Neural cell (in vitro differentiated cells): ENCODE measurements around the gene LIN37. TPM values are rescaled to one million over a fixed set of nuclear protein-coding genes. Genes with fewer than 3 reads are reported as not detected.

Experiments used
- H2AFZ ChIP-seq: fragments of 200-600, 300-800 bp; sonication (generic), shearing (Covaris generic); 2 replicates; pipeline ENCODE4 v1.6.0; 2014; ENCODE audit warnings: low read depth, mild to moderate bottlenecking, antibody characterized with exemption, low read length, moderate library complexity
- H3F3A ChIP-seq: fragments of 200-600 bp; shearing (Covaris generic); 2 replicates; pipeline ENCODE4 v1.6.1; 2016; ENCODE audit warnings: mild to moderate bottlenecking, moderate library complexity, mixed read lengths, antibody characterized with exemption, low read length; ENCODE audit not compliant: insufficient read depth, poor library complexity, severe bottlenecking
- H3K27ac ChIP-seq: fragments of 200-600, 300-800 bp; sonication (generic), shearing (Covaris generic); 2 replicates; pipeline ENCODE4 v1.5.1; 2014; ENCODE audit warnings: mild to moderate bottlenecking, low read length, moderate library complexity
- H3K27me3 ChIP-seq: fragments of 300-800, 200-600 bp; sonication (generic), shearing (Covaris generic); 2 replicates; pipeline ENCODE4 v1.6.0; 2014; ENCODE audit warnings: mild to moderate bottlenecking, low read depth, low read length, moderate library complexity; ENCODE audit not compliant: insufficient read depth
- H3K36me3 ChIP-seq: fragments of 300-800, 200-600 bp; sonication (generic), shearing (Covaris generic); 2 replicates; pipeline ENCODE4 v1.5.1; 2014; ENCODE audit warnings: mild to moderate bottlenecking, antibody characterized with exemption, low read length, moderate library complexity; ENCODE audit not compliant: insufficient read depth
- H3K4me2 ChIP-seq: fragments of 300-800, 200-600 bp; sonication (generic), shearing (Covaris generic); 2 replicates; pipeline ENCODE4 v1.6.0; 2014; ENCODE audit warnings: mild to moderate bottlenecking, low read length
- H3K4me3 ChIP-seq: fragments of 300-800, 200-600 bp; sonication (generic), shearing (Covaris generic); 2 replicates; pipeline ENCODE4 v1.5.1; 2014; ENCODE audit warnings: mild to moderate bottlenecking, low read length, moderate library complexity
- H3K79me2 ChIP-seq: fragments of 200-600 bp; shearing (Covaris generic); replicated peaks from 2 replicates; pipeline ENCODE4 v1.6.0; 2014; ENCODE audit warnings: mild to moderate bottlenecking, low read length, moderate library complexity; ENCODE audit not compliant: insufficient read depth
- H3K9ac ChIP-seq: fragments of 300-800, 200-600 bp; sonication (generic), shearing (Covaris generic); 2 replicates; pipeline ENCODE4 v1.6.1; 2016; ENCODE audit warnings: mild to moderate bottlenecking, low read length, mixed read lengths
- H3K9me2 ChIP-seq: fragments of 200-600 bp; shearing (Covaris generic); 2 replicates; pipeline ENCODE4 v1.6.1; 2016; ENCODE audit warnings: mild to moderate bottlenecking, low read length, mixed read lengths; ENCODE audit not compliant: insufficient read depth
- H3K9me3 ChIP-seq: fragments of 200-600, 300-800 bp; sonication (generic), shearing (Covaris generic); 2 replicates; pipeline ENCODE4 v1.6.1; 2016; ENCODE audit warnings: mild to moderate bottlenecking, mixed run types, low read length, moderate library complexity, mixed read lengths
- H4K20me1 ChIP-seq: fragments of 200-600 bp; shearing (Covaris generic); 2 replicates; pipeline ENCODE4 v1.6.1; 2016; ENCODE audit warnings: mild to moderate bottlenecking, mixed run types; ENCODE audit not compliant: insufficient read depth
- CTCF ChIP-seq: fragments of 450-650 bp; IDR thresholded peaks from 2 replicates; pipeline ENCODE4 v1.5.1; 2014; ENCODE audit warnings: antibody characterized with exemption, mild to moderate bottlenecking, moderate library complexity; ENCODE audit not compliant: poor library complexity, severe bottlenecking
- EP300 ChIP-seq: fragments of 450-650 bp; conservative IDR thresholded peaks from 2 replicates; pipeline ENCODE4 v1.6.1; 2014; ENCODE audit warnings: antibody characterized with exemption, mild to moderate bottlenecking, moderate library complexity; ENCODE audit not compliant: poor library complexity, severe bottlenecking
- MXI1 ChIP-seq: fragments of 450-650 bp; conservative IDR thresholded peaks from 2 replicates; pipeline ENCODE4 v1.6.1; 2014; ENCODE audit warnings: antibody characterized with exemption, mild to moderate bottlenecking; ENCODE audit not compliant: poor library complexity, severe bottlenecking
- POLR2AphosphoS5 ChIP-seq: IDR thresholded peaks from 2 replicates; pipeline ENCODE4 v1.6.1; 2012
- RAD21 ChIP-seq: fragments of 450-650 bp; conservative IDR thresholded peaks from 2 replicates; pipeline ENCODE4 v1.6.1; 2014; ENCODE audit warnings: antibody characterized with exemption, mild to moderate bottlenecking, moderate library complexity
- TAF1 ChIP-seq: IDR thresholded peaks from 2 replicates; pipeline ENCODE4 v1.6.1; 2012; ENCODE audit warnings: low read depth
- polyA plus RNA-seq: library from polyadenylated mRNA; depleted of rRNA; stranded (reverse); fragments of >200 nt; gene quantifications from 2 replicates; pipeline ENCODE4 v1.2.3, GENCODE V29; 2014
- TF ChIP-seq, protein P1 (sequence below): IDR thresholded peaks from 2 replicates; pipeline ENCODE4 v1.6.1; 2012; ENCODE audit warnings: borderline replicate concordance

The LIN37 gene
- polyA plus RNA-seq, 1 donor from 2014 or later = 25.7 TPM

DNA sequence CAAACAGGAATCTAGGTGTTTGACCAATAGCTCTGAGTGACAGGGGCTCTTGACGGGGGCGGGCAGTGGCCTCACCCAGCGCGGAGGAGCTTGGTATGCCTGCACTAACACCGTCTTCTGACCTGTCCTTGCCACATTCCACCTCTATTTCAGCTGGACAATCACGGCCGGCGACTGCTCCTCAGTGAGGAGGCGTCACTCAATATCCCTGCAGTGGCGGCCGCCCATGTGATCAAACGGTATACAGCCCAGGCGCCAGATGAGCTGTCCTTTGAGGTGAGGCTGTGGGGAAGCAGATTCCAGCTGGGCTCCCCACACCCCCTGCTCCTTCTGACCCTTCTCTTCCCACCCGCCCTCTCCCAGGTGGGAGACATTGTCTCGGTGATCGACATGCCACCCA, 31.7 kb downstream of the LIN37 start:
- no peak overlapping the region for H3K9ac ChIP-seq
- H3K9me3 ChIP-seq = no peaks in the 10 kb centered on the region
- TF ChIP-seq, protein P1, sequence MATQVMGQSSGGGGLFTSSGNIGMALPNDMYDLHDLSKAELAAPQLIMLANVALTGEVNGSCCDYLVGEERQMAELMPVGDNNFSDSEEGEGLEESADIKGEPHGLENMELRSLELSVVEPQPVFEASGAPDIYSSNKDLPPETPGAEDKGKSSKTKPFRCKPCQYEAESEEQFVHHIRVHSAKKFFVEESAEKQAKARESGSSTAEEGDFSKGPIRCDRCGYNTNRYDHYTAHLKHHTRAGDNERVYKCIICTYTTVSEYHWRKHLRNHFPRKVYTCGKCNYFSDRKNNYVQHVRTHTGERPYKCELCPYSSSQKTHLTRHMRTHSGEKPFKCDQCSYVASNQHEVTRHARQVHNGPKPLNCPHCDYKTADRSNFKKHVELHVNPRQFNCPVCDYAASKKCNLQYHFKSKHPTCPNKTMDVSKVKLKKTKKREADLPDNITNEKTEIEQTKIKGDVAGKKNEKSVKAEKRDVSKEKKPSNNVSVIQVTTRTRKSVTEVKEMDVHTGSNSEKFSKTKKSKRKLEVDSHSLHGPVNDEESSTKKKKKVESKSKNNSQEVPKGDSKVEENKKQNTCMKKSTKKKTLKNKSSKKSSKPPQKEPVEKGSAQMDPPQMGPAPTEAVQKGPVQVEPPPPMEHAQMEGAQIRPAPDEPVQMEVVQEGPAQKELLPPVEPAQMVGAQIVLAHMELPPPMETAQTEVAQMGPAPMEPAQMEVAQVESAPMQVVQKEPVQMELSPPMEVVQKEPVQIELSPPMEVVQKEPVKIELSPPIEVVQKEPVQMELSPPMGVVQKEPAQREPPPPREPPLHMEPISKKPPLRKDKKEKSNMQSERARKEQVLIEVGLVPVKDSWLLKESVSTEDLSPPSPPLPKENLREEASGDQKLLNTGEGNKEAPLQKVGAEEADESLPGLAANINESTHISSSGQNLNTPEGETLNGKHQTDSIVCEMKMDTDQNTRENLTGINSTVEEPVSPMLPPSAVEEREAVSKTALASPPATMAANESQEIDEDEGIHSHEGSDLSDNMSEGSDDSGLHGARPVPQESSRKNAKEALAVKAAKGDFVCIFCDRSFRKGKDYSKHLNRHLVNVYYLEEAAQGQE = no peak
- no peak for TF ChIP-seq TAF1
- no peak for TF ChIP-seq MXI1
- no peak for TF ChIP-seq EP300
- TF ChIP-seq CTCF = no peak
- no peak for TF ChIP-seq POLR2AphosphoS5
- H3K36me3 ChIP-seq = no peaks in the 10 kb centered on the region
- no peaks in the 10 kb centered on the region for H3K9me2 ChIP-seq
- peaks cover 25% of the 10 kb centered on the region for H3K79me2 ChIP-seq
- no peak overlapping the region for H3K4me2 ChIP-seq
- no peaks in the 10 kb centered on the region for H4K20me1 ChIP-seq
- H3F3A ChIP-seq = no peaks in the 10 kb centered on the region
- H3K27me3 ChIP-seq = no peaks in the 10 kb centered on the region
- H3K27ac ChIP-seq = no peak overlapping the region
- no peak overlapping the region for H3K4me3 ChIP-seq
- H2AFZ ChIP-seq = no peak overlapping the region

DNA sequence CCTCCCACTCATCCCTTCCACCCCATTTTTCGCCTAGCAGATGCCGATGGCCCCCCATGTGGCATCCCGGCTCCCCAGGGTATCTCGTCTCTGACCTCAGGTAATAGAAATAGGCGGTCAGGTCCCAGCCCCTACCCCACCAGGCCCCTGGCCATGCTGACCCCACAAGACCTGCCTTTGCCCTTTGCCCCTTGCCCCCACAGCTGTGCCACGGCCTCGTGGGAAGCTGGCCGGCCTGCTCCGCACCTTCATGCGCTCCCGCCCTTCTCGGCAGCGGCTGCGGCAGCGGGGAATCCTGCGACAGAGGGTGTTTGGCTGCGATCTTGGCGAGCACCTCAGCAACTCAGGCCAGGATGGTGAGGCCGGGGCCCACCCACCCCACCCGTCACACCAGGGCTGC, 32.3 kb downstream of the LIN37 start:
- Histone ChIP-seq H2AFZ (no peak overlapping the region), H3K4me3 (no peak overlapping the region), H3K79me2 (peaks cover 24% of the 10 kb centered on the region), H3K27me3 (no peaks in the 10 kb centered on the region), H3K36me3 (no peaks in the 10 kb centered on the region), H3K9me2 (no peaks in the 10 kb centered on the region), H3K9ac (no peak overlapping the region), H4K20me1 (no peaks in the 10 kb centered on the region), H3K27ac (no peak overlapping the region), H3F3A (no peaks in the 10 kb centered on the region), H3K4me2 (no peak overlapping the region), H3K9me3 (no peaks in the 10 kb centered on the region)
- TF ChIP-seq RAD21 (no peak), TAF1 (no peak), CTCF (no peak), EP300 (no peak)
